ENCODE results near the gene LSM14A.
"Not testable (repeated sequence)": the region's sequence is repeated elsewhere in the genome, so short reads cannot be mapped to it uniquely, and the experiment has no call there.

The LSM14A gene

DNA sequence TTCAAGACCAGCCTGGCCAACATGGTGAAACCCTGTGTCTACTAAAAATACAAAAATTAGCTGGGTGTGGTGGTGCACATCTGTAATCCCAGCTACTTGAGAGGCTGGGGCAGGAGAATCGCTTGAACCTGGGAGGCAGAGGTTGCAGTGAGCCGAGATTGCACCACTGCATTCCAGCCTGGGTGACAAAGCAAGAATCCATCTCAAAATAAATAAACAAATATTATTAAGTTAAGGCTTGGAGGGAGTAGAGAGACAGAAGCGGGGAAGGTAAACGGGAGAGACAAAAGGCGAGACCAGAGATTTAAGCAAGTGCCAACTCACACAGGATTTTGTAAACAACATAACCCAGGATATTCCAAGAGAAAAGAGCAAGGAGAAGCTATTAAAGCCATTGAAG, 12.8 kb upstream of the LSM14A start:
- not testable (repeated sequence) for DNase-seq

- DNase-seq: not testable (repeated sequence)
Observed at GRCh38 chr19:34161902-34162301, 10.4 kb upstream of the LSM14A start.

GRCh38 chr19:34165295-34165738, 7.0 kb upstream of the LSM14A start:
- no peak for DNase-seq

DNA sequence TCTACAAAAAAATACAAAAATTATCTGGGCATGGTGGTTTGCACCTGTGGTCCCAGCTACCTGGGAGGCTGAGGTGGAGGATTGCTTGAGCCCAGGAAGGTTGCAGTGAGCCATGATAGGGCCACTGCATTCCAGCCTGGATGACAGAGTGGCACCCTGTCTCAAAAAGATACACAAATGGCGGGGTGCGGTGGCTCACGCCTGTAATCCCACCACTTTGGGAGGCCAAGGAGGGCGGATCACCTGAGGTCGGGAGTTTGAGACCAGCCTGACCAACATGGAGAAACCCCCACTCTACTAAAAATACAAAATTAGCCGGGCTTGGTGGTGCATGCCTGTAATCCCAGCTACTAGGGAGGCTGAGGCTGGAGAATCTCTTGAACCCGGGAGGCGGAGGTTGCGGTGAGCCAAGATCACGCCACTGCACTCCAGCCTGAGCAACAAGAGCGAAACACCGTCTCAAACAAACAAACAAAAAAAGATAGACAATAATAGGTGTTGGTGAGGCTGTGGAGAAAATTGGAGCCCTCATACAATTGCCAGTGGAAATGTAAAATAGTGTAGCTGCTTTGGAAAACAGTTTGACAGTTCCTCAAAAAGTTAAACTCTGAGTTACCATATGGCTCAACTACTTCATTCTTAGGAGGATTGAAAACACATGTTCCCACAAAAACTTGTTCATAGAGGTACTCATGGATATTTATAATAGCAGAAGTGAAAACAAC, 2.7 kb upstream of the LSM14A start:
- DNase-seq: not testable (repeated sequence)

- no peak for DNase-seq
Observed at GRCh38 chr19:34171539-34171876, 796 bp upstream of the LSM14A start.

- no peak for DNase-seq
Observed at GRCh38 chr19:34172661-34173192, 423 bp downstream of the LSM14A start.

DNA sequence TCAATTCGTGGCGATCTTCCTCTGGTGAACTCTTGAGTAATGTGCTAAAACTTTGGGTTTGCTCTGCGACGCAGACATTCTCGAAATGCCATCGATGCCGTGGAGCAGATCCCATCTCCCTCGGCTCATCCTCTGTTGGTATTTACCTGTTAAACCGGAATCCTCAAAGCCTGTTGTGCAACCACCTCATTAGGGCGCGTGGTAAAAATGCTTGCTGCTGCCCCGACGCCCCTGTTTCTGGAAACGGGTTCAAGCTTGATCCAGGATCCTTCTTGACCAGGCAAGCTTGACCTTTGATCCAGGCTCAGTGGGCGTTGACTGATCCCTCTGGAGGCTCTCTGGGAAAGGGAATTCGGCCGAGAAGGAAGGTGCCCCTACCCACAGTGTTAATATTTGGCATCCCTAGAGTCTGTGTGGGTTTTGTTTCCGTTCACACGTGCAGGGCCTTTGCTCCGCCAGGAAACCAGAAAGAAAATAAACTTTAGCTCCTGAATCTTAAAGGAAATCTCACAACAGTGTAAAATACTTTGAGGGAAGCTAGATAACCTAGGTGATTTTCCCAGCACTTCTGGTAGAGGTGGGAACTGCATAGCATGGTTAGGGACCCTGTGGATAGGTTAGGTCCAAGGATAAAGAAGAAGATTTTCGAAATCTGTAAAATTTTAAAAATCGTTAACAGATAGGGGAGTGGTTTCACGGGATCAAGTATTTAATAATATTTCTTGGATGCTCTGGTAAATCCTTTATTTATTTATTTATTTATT, 1.1 kb downstream of the LSM14A start:
- no peak for DNase-seq

DNA sequence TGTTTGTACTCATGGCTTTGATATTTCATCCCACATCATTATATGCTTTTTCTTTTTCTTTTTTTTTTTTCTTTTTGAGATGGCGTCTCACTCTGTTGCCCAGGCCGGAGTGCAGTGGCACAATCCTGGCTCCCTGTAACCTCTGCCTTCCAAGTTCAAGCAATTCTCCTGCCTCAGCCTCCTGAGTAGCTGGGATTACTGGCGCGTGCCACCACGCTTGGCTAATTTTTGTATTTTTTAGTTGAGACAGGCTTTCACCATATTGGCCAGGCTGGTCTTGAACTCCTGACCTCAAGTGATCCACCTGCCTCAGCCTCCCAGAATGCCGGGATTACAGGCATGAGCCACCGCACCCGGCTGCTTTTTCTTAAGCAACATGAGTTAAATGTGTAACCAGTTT, 2.9 kb downstream of the LSM14A start:
- not testable (repeated sequence) for DNase-seq

- DNase-seq: no peak
Observed at GRCh38 chr19:34176581-34176980, 4.3 kb downstream of the LSM14A start.

- no peak for DNase-seq
Observed at GRCh38 chr19:34178274-34178610, 5.9 kb downstream of the LSM14A start.

GRCh38 chr19:34179066-34179465, 6.8 kb downstream of the LSM14A start:
- no peak for DNase-seq

- DNase-seq: no peak
Observed at GRCh38 chr19:34180273-34180672, 8.0 kb downstream of the LSM14A start.

- DNase-seq: no peak
Observed at GRCh38 chr19:34180709-34181108, 8.4 kb downstream of the LSM14A start.

DNA sequence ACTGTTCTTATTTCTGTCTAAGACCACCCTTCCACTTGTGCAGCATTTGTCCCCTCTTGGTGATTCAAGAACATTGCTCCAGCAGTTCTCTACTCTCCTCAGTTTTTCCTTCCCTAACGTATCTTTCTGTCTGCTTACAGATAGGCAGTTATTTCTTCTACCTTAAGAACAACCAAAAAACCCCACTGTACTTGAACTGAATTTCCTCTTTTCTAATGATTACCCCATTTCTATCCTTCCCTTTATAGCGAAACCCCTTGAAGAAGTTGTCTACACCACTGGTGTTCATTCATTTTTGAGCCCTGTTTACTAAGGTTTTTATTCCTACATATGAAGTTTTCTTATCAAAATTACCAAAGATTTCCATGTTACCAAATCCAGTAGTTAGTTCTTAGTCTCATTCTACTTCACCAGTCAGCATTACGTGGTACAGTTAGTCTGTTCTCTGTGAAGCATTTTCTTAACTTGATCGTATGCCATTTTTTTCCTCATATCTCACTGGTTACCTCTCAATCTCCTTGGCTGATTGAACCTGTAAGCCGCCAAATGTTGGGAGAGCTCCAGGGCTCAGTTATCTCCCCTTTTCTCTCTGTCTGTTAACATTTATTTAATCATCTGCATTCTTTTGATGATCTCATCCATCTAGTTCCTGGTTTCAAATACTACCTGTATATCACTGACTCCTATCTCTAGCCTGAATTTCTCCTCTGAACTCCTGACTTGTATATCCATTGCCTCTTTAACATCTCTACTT, 9.0 kb downstream of the LSM14A start:
- DNase-seq: no peak

GRCh38 chr19:34182125-34182524, 9.8 kb downstream of the LSM14A start:
- no peak for DNase-seq

DNA sequence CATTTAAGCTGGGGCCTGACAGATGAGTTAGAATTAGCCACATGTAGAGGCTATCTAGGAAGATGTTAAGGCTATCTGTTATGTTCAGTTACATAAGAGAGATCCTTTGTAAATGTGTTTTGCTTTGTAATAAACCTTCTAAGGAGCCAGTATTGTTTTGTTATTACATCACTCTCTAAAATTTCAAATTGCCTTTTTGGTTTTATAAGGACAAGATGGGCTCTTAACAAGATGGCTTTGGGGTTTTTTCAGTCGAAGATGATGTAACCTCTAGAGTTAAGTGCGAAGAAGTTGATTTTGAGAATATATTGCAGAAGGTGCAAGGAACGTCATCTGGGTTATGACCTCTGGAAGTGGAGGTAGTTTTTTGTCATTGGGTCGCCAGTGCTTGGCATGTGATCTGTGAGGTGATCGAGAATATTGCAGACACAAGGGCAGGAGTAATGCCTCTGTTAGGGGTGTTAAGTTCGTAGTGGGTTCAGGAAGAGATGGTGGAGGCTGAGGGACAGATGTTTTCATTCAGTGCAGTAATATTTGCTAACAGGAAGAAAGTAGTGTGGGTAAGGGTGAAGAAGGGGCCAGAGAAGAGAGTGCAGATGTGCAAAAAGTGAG, 12.7 kb downstream of the LSM14A start:
- no peak for DNase-seq

- DNase-seq: no peak
Observed at GRCh38 chr19:34186205-34186604, 13.9 kb downstream of the LSM14A start.

DNA sequence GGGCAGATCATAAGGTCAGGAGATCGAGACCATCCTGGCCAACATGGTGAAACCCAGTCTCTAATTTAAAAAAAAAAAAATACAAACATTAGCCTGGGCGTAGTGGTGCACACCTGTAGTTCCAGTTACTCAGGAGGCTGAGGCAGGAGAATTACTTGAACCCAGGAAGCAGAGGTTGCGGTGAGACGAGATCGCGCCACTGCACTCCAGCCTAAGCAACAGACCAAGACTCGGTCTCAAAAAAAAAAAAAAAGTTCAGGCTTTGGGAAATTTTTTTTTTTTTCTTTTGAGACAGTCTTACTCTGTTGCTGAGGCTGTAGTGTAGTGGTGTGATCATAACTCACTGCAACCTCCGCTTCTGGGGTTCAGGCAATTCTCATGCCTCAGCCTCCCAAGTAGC, 14.7 kb downstream of the LSM14A start:
- no peak for DNase-seq

DNA sequence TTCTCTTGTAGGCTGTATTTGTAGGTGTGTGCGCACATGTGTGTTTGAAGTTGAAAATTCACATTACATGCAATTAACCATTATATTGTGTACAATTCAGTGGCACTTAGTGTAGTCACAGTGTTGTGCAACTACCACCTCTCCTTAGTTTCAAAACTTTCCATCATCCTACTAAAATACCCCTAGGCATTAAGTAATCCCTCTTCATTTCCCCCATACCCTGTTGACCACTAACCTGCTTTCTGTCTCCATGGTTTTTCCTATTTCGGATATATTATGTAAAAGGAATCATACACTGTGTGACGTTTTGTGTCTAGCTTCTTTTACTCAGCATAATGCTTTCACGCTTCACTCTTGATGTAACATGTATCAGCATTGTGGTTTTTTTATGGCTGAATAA, 16.1 kb downstream of the LSM14A start:
- DNase-seq: no peak

GRCh38 chr19:34189199-34189916, 17.1 kb downstream of the LSM14A start:
- no peak for DNase-seq

DNA sequence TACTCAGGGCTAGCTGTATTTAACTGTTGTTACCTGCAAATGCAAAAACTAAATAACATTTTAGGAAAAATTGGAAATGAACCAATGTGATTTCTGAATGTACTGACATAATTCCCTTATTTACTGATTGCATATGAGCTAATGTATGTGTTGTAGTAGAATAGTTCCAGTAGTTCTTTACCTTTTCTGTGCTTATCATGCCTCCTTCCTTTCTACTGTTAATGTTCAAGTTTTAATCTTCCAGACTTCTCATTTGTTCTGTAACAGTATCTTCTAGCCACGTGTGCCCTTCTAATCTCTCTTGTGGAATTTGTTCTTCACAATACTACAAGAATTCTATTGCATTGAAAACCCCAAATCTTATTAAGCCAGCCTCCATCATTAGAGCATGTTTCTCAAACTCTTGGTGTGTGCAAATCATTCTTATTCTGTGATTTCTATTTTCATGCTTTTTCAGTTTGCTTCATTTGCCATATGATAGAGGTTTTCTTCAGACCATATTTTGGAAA, 17.7 kb downstream of the LSM14A start:
- DNase-seq: no peak

- no peak for DNase-seq
Observed at GRCh38 chr19:34191355-34191962, 19.2 kb downstream of the LSM14A start.
